Parathyroid adenoma (tissue), 2 donors: ENCODE data around the gene NDUFAF2.

ENCODE experiments used
- H2AFZ ChIP-seq: fragments of 300-600 bp; sonication (generic); one replicate; pipeline ENCODE4 v1.7.0; 2017; ENCODE audit warnings: antibody characterized with exemption, mild to moderate bottlenecking
- H3K27ac ChIP-seq: fragments of 300-600 bp; sonication (generic); one replicate; pipeline ENCODE4 v1.7.0; 2017
- H3K27me3 ChIP-seq: fragments of 300-600 bp; sonication (generic); one replicate; pipeline ENCODE4 v1.7.0; 2017; ENCODE audit warnings: low read length; ENCODE audit not compliant: control insufficient read depth, insufficient read depth
- H3K36me3 ChIP-seq: fragments of 300-600 bp; sonication (generic); one replicate; pipeline ENCODE4 v1.7.0; 2017; ENCODE audit warnings: low read length; ENCODE audit not compliant: control insufficient read depth, insufficient read depth
- H3K4me1 ChIP-seq: fragments of 300-600 bp; sonication (generic); one replicate; pipeline ENCODE4 v1.7.0; 2017; ENCODE audit warnings: control low read depth
- H3K4me2 ChIP-seq: fragments of 300-600 bp; sonication (generic); one replicate; pipeline ENCODE4 v1.7.0; 2017; ENCODE audit warnings: low read length
- H3K4me3 ChIP-seq: fragments of 300-600 bp; sonication (generic); one replicate; pipeline ENCODE4 v1.7.0; 2017; ENCODE audit warnings: low read depth, low read length
- H3K79me2 ChIP-seq: fragments of 300-600 bp; sonication (generic); one replicate; pipeline ENCODE4 v1.7.0; 2017; ENCODE audit warnings: control low read depth
- H3K9ac ChIP-seq: fragments of 300-600 bp; sonication (generic); one replicate; pipeline ENCODE4 v1.7.0; 2017; ENCODE audit warnings: mild to moderate bottlenecking
- H3K9me3 ChIP-seq: fragments of 300-600 bp; sonication (generic); one replicate; pipeline ENCODE4 v1.7.0; 2017; ENCODE audit warnings: low read length; ENCODE audit not compliant: control insufficient read depth
- TF ChIP-seq, protein P1 (sequence below): fragments of 300-600 bp; sonication (generic); IDR thresholded peaks from one replicate; pipeline ENCODE4 v1.7.0; 2017; ENCODE audit warnings: antibody characterized with exemption, mild to moderate bottlenecking
- donor health status: primary hyperparathyroidism.

NDUFAF2 gene

DNA sequence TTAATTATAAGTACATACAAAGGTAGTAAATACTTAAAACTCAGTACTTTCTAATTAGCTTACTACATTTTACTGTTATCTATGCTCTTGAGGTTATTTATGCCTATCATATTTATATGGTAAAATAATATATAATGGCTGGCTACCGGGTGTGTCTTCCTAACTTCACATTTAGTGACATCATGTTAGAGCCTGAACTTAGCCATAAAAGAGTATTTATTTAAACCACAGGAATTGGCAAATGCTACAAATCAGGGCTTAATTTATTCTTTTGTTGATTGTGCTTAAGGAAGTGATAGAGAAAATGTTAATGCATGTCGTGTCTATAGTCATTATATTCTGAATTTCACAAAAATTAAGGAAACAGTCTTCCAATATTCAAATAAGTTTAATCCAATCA, 73.1 kb downstream of the NDUFAF2 start:
- Histone ChIP-seq H3K79me2 (no peaks in the 10 kb centered on the region), H3K36me3 (no peaks in the 10 kb centered on the region), H2AFZ (no peak overlapping the region), H3K9me3 (no peaks in the 10 kb centered on the region), H3K27ac (no peak overlapping the region), H3K27me3 (no peaks in the 10 kb centered on the region), H3K4me3 (no peak overlapping the region), H3K4me1 (no peaks in the 10 kb centered on the region), H3K9ac (no peak overlapping the region), H3K4me2 (no peak overlapping the region)
- TF ChIP-seq, protein P1, sequence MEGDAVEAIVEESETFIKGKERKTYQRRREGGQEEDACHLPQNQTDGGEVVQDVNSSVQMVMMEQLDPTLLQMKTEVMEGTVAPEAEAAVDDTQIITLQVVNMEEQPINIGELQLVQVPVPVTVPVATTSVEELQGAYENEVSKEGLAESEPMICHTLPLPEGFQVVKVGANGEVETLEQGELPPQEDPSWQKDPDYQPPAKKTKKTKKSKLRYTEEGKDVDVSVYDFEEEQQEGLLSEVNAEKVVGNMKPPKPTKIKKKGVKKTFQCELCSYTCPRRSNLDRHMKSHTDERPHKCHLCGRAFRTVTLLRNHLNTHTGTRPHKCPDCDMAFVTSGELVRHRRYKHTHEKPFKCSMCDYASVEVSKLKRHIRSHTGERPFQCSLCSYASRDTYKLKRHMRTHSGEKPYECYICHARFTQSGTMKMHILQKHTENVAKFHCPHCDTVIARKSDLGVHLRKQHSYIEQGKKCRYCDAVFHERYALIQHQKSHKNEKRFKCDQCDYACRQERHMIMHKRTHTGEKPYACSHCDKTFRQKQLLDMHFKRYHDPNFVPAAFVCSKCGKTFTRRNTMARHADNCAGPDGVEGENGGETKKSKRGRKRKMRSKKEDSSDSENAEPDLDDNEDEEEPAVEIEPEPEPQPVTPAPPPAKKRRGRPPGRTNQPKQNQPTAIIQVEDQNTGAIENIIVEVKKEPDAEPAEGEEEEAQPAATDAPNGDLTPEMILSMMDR: no peak

DNA sequence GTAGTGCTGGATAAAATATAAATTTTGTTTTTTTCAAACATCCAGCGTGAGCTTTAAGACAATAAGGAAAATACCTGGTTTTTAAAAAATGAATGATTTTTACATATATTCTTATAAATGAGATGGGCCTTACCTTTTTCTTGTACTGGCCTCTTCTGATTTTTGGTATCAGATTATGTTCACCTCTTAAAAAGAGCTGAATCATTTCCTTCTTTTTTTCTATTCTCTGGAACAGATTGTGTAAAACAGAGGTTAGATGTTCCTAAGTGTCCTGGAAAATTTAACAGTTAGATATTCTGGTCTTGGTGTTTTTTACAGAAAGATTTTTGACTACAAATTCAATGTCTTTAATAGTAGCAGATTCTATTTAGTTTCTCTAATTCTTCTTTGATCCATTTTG, 74.6 kb downstream of the NDUFAF2 start:
- no peaks in the 10 kb centered on the region for H3K36me3 ChIP-seq
- H3K27ac ChIP-seq: no peak overlapping the region
- TF ChIP-seq, protein P1: no peak
- H3K4me2 ChIP-seq: no peak overlapping the region
- no peak overlapping the region for H3K9ac ChIP-seq
- H3K4me1 ChIP-seq: no peaks in the 10 kb centered on the region
- H3K79me2 ChIP-seq: no peaks in the 10 kb centered on the region
- H3K27me3 ChIP-seq: no peaks in the 10 kb centered on the region
- no peak overlapping the region for H3K4me3 ChIP-seq
- H3K9me3 ChIP-seq: no peaks in the 10 kb centered on the region
- H2AFZ ChIP-seq: no peak overlapping the region

DNA sequence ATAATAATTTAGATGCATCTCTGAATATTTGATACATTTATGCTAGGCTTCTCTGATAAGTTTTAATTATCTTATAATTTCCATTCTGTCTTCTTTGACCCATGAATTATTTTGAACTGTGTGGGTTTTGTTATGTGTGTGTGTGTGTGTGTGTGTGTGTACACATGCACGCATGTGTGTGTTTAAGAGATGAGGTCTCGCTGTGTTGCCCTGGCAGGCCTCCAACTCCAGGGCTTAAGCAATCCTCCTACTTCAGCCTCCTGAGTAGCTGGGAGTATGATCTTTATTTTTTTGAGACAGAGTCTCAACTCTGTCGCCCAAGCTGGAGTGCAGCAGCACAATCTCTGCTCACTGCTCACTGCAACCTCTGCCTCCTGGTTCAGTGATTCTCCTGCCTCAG, 75.4 kb downstream of the NDUFAF2 start:
- no peak overlapping the region for H2AFZ ChIP-seq
- H3K4me2 ChIP-seq: no peak overlapping the region
- H3K4me3 ChIP-seq: no peak overlapping the region
- TF ChIP-seq, protein P1: no peak
- no peaks in the 10 kb centered on the region for H3K36me3 ChIP-seq
- H3K79me2 ChIP-seq: no peaks in the 10 kb centered on the region
- no peaks in the 10 kb centered on the region for H3K4me1 ChIP-seq
- H3K27ac ChIP-seq: no peak overlapping the region
- no peaks in the 10 kb centered on the region for H3K27me3 ChIP-seq
- H3K9ac ChIP-seq: no peak overlapping the region
- H3K9me3 ChIP-seq: no peaks in the 10 kb centered on the region

DNA sequence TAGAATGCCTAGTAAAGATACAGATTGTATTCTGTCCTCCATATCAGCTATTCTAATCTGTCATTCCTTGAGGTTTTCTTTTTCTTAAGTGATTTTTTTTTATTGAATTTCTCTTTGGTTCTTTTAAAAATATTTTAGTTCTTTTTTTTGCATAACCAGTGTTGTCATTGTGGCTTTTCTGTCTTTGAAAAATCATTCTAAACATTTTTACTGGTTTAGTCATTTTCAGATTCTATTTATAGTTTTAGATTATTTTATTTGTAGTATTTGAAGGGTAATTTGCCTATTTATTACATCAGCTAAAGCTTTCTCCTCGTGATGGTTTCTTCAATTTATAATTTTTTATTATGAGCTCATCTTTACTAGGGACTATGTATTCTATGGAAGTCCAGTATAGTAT, 78.1 kb downstream of the NDUFAF2 start:
- H3K27ac ChIP-seq: no peak overlapping the region
- no peaks in the 10 kb centered on the region for H3K36me3 ChIP-seq
- no peak overlapping the region for H3K4me2 ChIP-seq

DNA sequence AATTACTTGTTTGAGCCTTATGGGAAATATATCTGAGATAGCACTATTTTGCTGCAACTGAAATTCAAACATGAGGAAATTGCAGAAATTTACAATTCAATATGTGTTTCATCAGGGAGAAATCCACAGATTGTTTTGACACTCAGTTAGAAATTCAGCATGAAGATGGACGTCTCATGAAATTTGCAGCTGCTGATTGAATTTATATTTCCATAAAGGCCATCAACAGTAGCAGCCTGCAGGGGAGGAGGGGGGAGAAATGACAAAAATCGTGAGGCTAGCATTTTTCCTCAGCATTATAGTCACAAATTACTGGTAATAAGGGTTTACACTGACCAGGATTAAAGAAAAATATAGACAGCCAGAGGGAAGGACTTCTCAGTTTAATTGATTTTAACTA, 81.0 kb downstream of the NDUFAF2 start:
- Histone ChIP-seq H3K27ac (no peak overlapping the region), H3K4me1 (no peaks in the 10 kb centered on the region), H3K4me3 (no peak overlapping the region), H3K27me3 (no peaks in the 10 kb centered on the region), H3K4me2 (no peak overlapping the region), H3K79me2 (no peaks in the 10 kb centered on the region), H3K9ac (no peak overlapping the region), H3K9me3 (no peaks in the 10 kb centered on the region), H2AFZ (no peak overlapping the region), H3K36me3 (no peaks in the 10 kb centered on the region)
- TF ChIP-seq, protein P1: no peak

More for the DNA sequence above, 78.1 kb downstream of the NDUFAF2 start:
- Histone ChIP-seq H2AFZ (no peak overlapping the region), H3K9ac (no peak overlapping the region), H3K27me3 (no peaks in the 10 kb centered on the region), H3K4me3 (no peak overlapping the region), H3K9me3 (no peaks in the 10 kb centered on the region), H3K4me1 (no peaks in the 10 kb centered on the region), H3K79me2 (no peaks in the 10 kb centered on the region)
- TF ChIP-seq, protein P1: no peak
